ENCODE data around the gene NBAS.
"Not testable (repeated sequence)": the region's sequence is repeated elsewhere in the genome, so short reads cannot be mapped to it uniquely, and the experiment has no call there.

The NBAS gene

GRCh38 chr2:15557887-15558311 is 3.2 kb downstream of the NBAS start:
- FAIRE-seq: no peak

- FAIRE-seq: peak; percentile 66
These were observed 4.7 kb downstream of the NBAS start for GRCh38 chr2:15556311-15556930.

GRCh38 chr2:15555760-15556193 is 5.4 kb downstream of the NBAS start:
- no peak for FAIRE-seq

GRCh38 chr2:15554525-15555218 is 6.5 kb downstream of the NBAS start:
- no peak for FAIRE-seq

- no peak for FAIRE-seq
These were observed 7.2 kb downstream of the NBAS start for GRCh38 chr2:15553951-15554350.

- FAIRE-seq: no peak
These were observed 7.6 kb downstream of the NBAS start for GRCh38 chr2:15553519-15553918.

- FAIRE-seq: no peak
These were observed 12.2 kb downstream of the NBAS start for GRCh38 chr2:15548974-15549373.

- FAIRE-seq: no peak
These were observed 13.8 kb downstream of the NBAS start for GRCh38 chr2:15547115-15547876.

- FAIRE-seq: no peak
These were observed 14.6 kb downstream of the NBAS start for GRCh38 chr2:15546297-15547098.

GRCh38 chr2:15544227-15544626 is 16.9 kb downstream of the NBAS start:
- no peak for FAIRE-seq

- FAIRE-seq: no peak
These were observed 17.6 kb downstream of the NBAS start for GRCh38 chr2:15543541-15543940.

- no peak for FAIRE-seq
These were observed 18.1 kb downstream of the NBAS start for GRCh38 chr2:15543053-15543452.

- not testable (repeated sequence) for FAIRE-seq
These were observed 18.9 kb downstream of the NBAS start for GRCh38 chr2:15542269-15542668.

GRCh38 chr2:15540523-15540922 is 20.6 kb downstream of the NBAS start:
- FAIRE-seq: not testable (repeated sequence)

- no peak for FAIRE-seq
These were observed 21.1 kb downstream of the NBAS start for GRCh38 chr2:15539999-15540398.

- FAIRE-seq: no peak
These were observed 22.3 kb downstream of the NBAS start for GRCh38 chr2:15538792-15539191.

GRCh38 chr2:15533860-15534480 is 27.2 kb downstream of the NBAS start:
- no peak for FAIRE-seq

- no peak for FAIRE-seq
These were observed 28.1 kb downstream of the NBAS start for GRCh38 chr2:15532996-15533395.

- no peak for FAIRE-seq
These were observed 29.9 kb downstream of the NBAS start for GRCh38 chr2:15531095-15531854.

- no peak for FAIRE-seq
These were observed 33.9 kb downstream of the NBAS start for GRCh38 chr2:15527074-15527739.

GRCh38 chr2:15521641-15522181 is 39.4 kb downstream of the NBAS start:
- FAIRE-seq: no peak
